ENCODE measurements around the gene WDR37.

GRCh38 chr10:1160561-1161314 is 104.6 kb downstream of the WDR37 start:
- TF ChIP-seq, protein P1, sequence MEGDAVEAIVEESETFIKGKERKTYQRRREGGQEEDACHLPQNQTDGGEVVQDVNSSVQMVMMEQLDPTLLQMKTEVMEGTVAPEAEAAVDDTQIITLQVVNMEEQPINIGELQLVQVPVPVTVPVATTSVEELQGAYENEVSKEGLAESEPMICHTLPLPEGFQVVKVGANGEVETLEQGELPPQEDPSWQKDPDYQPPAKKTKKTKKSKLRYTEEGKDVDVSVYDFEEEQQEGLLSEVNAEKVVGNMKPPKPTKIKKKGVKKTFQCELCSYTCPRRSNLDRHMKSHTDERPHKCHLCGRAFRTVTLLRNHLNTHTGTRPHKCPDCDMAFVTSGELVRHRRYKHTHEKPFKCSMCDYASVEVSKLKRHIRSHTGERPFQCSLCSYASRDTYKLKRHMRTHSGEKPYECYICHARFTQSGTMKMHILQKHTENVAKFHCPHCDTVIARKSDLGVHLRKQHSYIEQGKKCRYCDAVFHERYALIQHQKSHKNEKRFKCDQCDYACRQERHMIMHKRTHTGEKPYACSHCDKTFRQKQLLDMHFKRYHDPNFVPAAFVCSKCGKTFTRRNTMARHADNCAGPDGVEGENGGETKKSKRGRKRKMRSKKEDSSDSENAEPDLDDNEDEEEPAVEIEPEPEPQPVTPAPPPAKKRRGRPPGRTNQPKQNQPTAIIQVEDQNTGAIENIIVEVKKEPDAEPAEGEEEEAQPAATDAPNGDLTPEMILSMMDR (IDR thresholded peaks at IDR 0.05): no peak
- no peak for TF ChIP-seq POLR2A (IDR thresholded peaks at IDR 0.05)

Measured in right lobe of liver (tissue), 4 donors.